HepG2 (cell line): Measurements from ENCODE around the gene FOXS1. TPM values are rescaled to one million over a fixed set of nuclear protein-coding genes. Genes with fewer than 3 reads are reported as not detected.

Experiments used
- AGO1 ChIP-seq: fragments of 200-400 bp; formaldehyde crosslinking; IDR thresholded peaks from 2 replicates; pipeline ENCODE4 v1.6.1; 2017; ENCODE audit warnings: mild to moderate bottlenecking, low read depth, low read length, moderate library complexity; ENCODE audit not compliant: poor library complexity, severe bottlenecking
- CBFB ChIP-seq: sonication (generic); formaldehyde crosslinking; IDR thresholded peaks from 2 replicates; pipeline ENCODE4 v1.4.0; 2020; ENCODE audit warnings: missing genetic modification reagents
- CCAR2 ChIP-seq: fragments of 200-400 bp; formaldehyde crosslinking; optimal IDR thresholded peaks from 2 replicates; pipeline ENCODE3; 2018; ENCODE audit warnings: low read depth, mild to moderate bottlenecking, low read length, moderate library complexity
- CCDC6 ChIP-seq: sonication (generic); formaldehyde crosslinking; IDR thresholded peaks from 2 replicates; pipeline ENCODE4 v1.8.1; 2022; ENCODE audit warnings: mild to moderate bottlenecking, missing genetic modification reagents, moderate library complexity
- FOXA1 ChIP-seq, 2 experiments: fragments of 450-650 bp in 1 of 2; sonication (generic) in 1 of 2; formaldehyde crosslinking in 1 of 2; IDR thresholded peaks; 2 replicates each; pipeline versions ENCODE4 v1.4.0 to v1.6.1; 2016 to 2020; ENCODE audit warnings: missing genetic modification reagents in 1 of 2
- KAT2B ChIP-seq: fragments of 150-350 bp; IDR thresholded peaks from 2 replicates; pipeline ENCODE4 v1.6.1; 2014; ENCODE audit warnings: low read depth, low read length, borderline replicate concordance
- NFATC3 ChIP-seq: sonication (generic); formaldehyde crosslinking; IDR thresholded peaks from 2 replicates; pipeline ENCODE4 v1.5.1; 2020; ENCODE audit warnings: mild to moderate bottlenecking, missing genetic modification reagents
- SKI ChIP-seq: fragments of 450-650 bp; IDR thresholded peaks from one replicate; pipeline ENCODE4 v1.6.1; 2018; ENCODE audit warnings: mild to moderate bottlenecking; ENCODE audit not compliant: partially characterized antibody
- SMC3 ChIP-seq: IDR thresholded peaks from 2 replicates; pipeline ENCODE4 v1.6.1; 2011; ENCODE audit warnings: low read length, improper control_type of control experiment
- SP1 ChIP-seq, 2 experiments: fragments of 450-650 bp in 1 of 2; sonication (generic) in 1 of 2; formaldehyde crosslinking in 1 of 2; IDR thresholded peaks; 2 replicates each; pipeline versions ENCODE4 v1.4.0 to v1.6.1; 2016 to 2020; ENCODE audit warnings: missing genetic modification reagents in 1 of 2
- ZNF121 ChIP-seq: sonication (generic); formaldehyde crosslinking; IDR thresholded peaks from 2 replicates; pipeline ENCODE4 v1.5.0; 2020; ENCODE audit warnings: mild to moderate bottlenecking, missing genetic modification reagents
- ZNF296 ChIP-seq: sonication (generic); formaldehyde crosslinking; conservative IDR thresholded peaks from 2 replicates; pipeline ENCODE4 v1.5.0; 2020; ENCODE audit warnings: mild to moderate bottlenecking, missing genetic modification reagents
- ZNF83 ChIP-seq: sonication (generic); formaldehyde crosslinking; IDR thresholded peaks from 2 replicates; pipeline ENCODE4 v1.4.0; 2020; ENCODE audit warnings: missing genetic modification reagents, mild to moderate bottlenecking, borderline replicate concordance
- ZSCAN21 ChIP-seq: sonication (generic); formaldehyde crosslinking; IDR thresholded peaks from 2 replicates; pipeline ENCODE4 v1.8.0; 2022; ENCODE audit warnings: mild to moderate bottlenecking, missing genetic modification reagents, moderate library complexity, borderline replicate concordance
- polyA plus RNA-seq, 8 experiments: library from polyadenylated mRNA; depleted of rRNA in 3 of 8; stranded (reverse) in 7 of 8; unstranded in 1 of 8; fragments of >200 nt; fragmentation: Illumina TruSeq in 4 of 8; extraction: Trizol in 4 of 8; gene quantifications; 2 replicates each; pipeline versions ENCODE4 v1.2.1 to v1.2.3, GENCODE V29; 2011 to 2016; ENCODE audit warnings: low read depth in 4 of 8, missing spikeins in 1 of 8, mixed read lengths in 1 of 8; ENCODE audit not compliant: insufficient read depth in 1 of 8
- total RNA-seq, 5 experiments: library from RNA; depleted of rRNA; stranded (reverse); fragments of >200 nt; fragmentation: Illumina TruSeq; extraction: Trizol; gene quantifications; 2 replicates each; pipeline ENCODE4 v1.2.3, GENCODE V29; 2016; ENCODE audit warnings: low read depth in 1 of 5
- TF ChIP-seq, protein P1 (sequence below): sonication (generic); formaldehyde crosslinking; IDR thresholded peaks from 2 replicates; pipeline ENCODE4 v1.4.0; 2020; ENCODE audit warnings: mild to moderate bottlenecking, missing genetic modification reagents
- TF ChIP-seq, protein P2 (sequence below): sonication (generic); formaldehyde crosslinking; IDR thresholded peaks from 2 replicates; pipeline ENCODE4 v1.4.0; 2020; ENCODE audit warnings: mild to moderate bottlenecking, missing genetic modification reagents
- TF ChIP-seq, protein P3 (sequence below): sonication (generic); formaldehyde crosslinking; IDR thresholded peaks from 2 replicates; pipeline ENCODE4 v1.4.0; 2020; ENCODE audit warnings: missing genetic modification reagents, borderline replicate concordance
- TF ChIP-seq, protein P4 (sequence below), 2 experiments: sonication (generic) in 1 of 2; formaldehyde crosslinking in 1 of 2; IDR thresholded peaks; 2 replicates each; pipeline versions ENCODE4 v1.4.0 to v1.6.1; 2018 to 2020; ENCODE audit warnings: missing genetic modification reagents in 2 of 2, borderline replicate concordance in 1 of 2, low read depth in 1 of 2, mild to moderate bottlenecking in 1 of 2, missing biosample characterization in 1 of 2

FOXS1 gene
- total and polyA plus RNA-seq, 2 of the 13 experiments (the other 11 are each of a cell fraction or from before 2014, with no cell fraction given), result not detected

DNA sequence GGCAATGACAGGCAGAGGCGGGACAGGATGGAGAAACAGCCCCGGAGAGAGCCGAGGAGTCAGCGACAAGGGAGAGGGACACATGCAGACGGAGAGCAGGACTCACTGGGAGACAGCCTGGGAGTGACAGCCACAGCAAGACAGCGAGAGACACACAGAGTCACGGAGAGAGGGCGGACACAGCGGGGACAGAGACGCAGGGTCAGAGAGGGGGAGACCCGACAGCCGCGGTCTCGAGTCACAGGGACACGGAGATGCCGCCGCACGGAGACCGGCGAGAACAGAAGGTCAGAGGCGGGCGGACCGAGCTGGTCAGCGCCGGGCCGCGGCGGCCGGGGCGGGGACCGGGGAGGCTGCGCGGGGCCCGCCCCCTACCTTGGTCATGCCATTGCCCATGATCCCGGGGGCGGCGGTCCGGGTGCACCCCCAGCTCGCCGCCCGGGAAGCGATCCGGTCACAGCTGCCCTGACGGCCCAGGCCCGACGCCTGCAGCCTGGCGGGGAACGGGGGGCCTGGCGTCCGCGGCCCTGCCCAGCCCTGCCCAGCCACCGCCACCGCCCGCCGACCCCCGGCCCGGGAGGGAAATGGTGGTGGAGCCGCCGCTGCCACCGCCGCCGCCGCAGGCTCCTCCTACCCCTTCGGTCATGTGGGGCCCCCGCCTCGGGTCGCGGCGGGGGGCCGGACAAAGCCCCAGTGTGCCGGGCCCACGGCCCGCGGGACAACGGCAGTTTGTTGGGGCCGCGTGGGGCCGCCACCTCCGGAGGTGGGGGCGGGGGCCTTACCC is 24.7 kb upstream of the FOXS1 start, which contains the start of the genes DUSP15 and TTLL9 (continued):
- TF ChIP-seq FOXA1 (IDR thresholded peaks at IDR 0.05), result no peak
- no peak for TF ChIP-seq FOXA1 (CRISPR knock-in tag; IDR thresholded peaks at IDR 0.05)
- no peak for TF ChIP-seq ZNF83 (CRISPR knock-in tag)
- no peak for TF ChIP-seq SP1 (IDR thresholded peaks at IDR 0.05)
- TF ChIP-seq SP1 (CRISPR knock-in tag; IDR thresholded peaks at IDR 0.05), result no peak
- no peak; the same call in 1 of the 2 replicates for TF ChIP-seq CCDC6 (CRISPR knock-in tag)
- TF ChIP-seq, protein P1, sequence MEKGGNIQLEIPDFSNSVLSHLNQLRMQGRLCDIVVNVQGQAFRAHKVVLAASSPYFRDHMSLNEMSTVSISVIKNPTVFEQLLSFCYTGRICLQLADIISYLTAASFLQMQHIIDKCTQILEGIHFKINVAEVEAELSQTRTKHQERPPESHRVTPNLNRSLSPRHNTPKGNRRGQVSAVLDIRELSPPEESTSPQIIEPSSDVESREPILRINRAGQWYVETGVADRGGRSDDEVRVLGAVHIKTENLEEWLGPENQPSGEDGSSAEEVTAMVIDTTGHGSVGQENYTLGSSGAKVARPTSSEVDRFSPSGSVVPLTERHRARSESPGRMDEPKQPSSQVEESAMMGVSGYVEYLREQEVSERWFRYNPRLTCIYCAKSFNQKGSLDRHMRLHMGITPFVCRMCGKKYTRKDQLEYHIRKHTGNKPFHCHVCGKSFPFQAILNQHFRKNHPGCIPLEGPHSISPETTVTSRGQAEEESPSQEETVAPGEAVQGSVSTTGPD (CRISPR knock-in tag), result no peak
- TF ChIP-seq, protein P2, sequence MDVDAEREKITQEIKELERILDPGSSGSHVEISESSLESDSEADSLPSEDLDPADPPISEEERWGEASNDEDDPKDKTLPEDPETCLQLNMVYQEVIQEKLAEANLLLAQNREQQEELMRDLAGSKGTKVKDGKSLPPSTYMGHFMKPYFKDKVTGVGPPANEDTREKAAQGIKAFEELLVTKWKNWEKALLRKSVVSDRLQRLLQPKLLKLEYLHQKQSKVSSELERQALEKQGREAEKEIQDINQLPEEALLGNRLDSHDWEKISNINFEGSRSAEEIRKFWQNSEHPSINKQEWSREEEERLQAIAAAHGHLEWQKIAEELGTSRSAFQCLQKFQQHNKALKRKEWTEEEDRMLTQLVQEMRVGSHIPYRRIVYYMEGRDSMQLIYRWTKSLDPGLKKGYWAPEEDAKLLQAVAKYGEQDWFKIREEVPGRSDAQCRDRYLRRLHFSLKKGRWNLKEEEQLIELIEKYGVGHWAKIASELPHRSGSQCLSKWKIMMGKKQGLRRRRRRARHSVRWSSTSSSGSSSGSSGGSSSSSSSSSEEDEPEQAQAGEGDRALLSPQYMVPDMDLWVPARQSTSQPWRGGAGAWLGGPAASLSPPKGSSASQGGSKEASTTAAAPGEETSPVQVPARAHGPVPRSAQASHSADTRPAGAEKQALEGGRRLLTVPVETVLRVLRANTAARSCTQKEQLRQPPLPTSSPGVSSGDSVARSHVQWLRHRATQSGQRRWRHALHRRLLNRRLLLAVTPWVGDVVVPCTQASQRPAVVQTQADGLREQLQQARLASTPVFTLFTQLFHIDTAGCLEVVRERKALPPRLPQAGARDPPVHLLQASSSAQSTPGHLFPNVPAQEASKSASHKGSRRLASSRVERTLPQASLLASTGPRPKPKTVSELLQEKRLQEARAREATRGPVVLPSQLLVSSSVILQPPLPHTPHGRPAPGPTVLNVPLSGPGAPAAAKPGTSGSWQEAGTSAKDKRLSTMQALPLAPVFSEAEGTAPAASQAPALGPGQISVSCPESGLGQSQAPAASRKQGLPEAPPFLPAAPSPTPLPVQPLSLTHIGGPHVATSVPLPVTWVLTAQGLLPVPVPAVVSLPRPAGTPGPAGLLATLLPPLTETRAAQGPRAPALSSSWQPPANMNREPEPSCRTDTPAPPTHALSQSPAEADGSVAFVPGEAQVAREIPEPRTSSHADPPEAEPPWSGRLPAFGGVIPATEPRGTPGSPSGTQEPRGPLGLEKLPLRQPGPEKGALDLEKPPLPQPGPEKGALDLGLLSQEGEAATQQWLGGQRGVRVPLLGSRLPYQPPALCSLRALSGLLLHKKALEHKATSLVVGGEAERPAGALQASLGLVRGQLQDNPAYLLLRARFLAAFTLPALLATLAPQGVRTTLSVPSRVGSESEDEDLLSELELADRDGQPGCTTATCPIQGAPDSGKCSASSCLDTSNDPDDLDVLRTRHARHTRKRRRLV (CRISPR knock-in tag), result no peak
- TF ChIP-seq KAT2B, result no peak
- TF ChIP-seq CCAR2, result no peak
- TF ChIP-seq ZSCAN21 (CRISPR knock-in tag), result 0 out of 2 replicates have a peak, but pooled peaks have one; percentile 50
- TF ChIP-seq, protein P3, sequence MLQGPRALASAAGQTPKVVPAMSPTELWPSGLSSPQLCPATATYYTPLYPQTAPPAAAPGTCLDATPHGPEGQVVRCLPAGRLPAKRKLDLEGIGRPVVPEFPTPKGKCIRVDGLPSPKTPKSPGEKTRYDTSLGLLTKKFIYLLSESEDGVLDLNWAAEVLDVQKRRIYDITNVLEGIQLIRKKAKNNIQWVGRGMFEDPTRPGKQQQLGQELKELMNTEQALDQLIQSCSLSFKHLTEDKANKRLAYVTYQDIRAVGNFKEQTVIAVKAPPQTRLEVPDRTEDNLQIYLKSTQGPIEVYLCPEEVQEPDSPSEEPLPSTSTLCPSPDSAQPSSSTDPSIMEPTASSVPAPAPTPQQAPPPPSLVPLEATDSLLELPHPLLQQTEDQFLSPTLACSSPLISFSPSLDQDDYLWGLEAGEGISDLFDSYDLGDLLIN (CRISPR knock-in tag), result no peak
- TF ChIP-seq, protein P4, sequence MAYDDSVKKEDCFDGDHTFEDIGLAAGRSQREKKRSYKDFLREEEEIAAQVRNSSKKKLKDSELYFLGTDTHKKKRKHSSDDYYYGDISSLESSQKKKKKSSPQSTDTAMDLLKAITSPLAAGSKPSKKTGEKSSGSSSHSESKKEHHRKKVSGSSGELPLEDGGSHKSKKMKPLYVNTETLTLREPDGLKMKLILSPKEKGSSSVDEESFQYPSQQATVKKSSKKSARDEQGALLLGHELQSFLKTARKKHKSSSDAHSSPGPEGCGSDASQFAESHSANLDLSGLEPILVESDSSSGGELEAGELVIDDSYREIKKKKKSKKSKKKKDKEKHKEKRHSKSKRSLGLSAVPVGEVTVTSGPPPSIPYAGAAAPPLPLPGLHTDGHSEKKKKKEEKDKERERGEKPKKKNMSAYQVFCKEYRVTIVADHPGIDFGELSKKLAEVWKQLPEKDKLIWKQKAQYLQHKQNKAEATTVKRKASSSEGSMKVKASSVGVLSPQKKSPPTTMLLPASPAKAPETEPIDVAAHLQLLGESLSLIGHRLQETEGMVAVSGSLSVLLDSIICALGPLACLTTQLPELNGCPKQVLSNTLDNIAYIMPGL (CRISPR knock-in tag; IDR thresholded peaks at IDR 0.05; ENCODE audit: borderline replicate concordance in 1 of 2, low read depth in 1 of 2), result no peak
- TF ChIP-seq NFATC3 (CRISPR knock-in tag), result no peak
- 0 out of 2 replicates have a peak, but pooled peaks have one; percentile 11 for TF ChIP-seq ZNF296
- 0 out of 2 replicates have a peak, but pooled peaks have one; percentile 21 for TF ChIP-seq CBFB (CRISPR knock-in tag)
- 0 out of 2 replicates have a peak, but pooled peaks have one; percentile 13 for TF ChIP-seq ZNF121
- TF ChIP-seq SKI, result no peak
- TF ChIP-seq SMC3, result no peak
- no peak for TF ChIP-seq AGO1
